ENCODE results near the gene ZRANB3.

Gene ZRANB3

DNA sequence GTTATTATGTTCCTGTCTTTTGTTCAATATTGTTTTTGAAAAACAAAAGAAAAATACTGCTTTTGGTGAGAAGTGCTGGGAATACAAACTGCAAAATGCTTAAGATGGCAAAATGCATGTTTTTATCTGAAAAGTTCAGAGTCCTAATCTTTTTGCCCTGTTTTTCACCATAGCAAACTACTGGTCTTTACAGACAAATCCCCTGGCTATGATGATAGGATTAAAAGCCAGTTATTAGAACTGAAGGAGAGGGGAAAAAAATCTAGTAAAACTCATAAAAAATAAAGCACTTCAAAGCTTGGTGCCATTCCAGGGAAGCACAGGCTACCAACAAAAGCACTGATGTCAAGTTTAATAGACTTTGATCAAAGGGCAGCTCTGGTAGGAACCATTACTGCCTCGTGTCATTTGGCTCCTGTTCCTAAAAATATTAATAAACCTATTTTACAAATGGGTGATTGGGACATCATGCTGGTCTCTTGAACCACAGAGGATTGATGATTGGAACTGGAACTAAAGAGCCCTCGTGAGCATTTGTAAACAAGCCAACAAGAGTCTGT, 284.2 kb downstream of the ZRANB3 start:
- no peak for DNase-seq (ENCODE audit: low spot score)

DNA sequence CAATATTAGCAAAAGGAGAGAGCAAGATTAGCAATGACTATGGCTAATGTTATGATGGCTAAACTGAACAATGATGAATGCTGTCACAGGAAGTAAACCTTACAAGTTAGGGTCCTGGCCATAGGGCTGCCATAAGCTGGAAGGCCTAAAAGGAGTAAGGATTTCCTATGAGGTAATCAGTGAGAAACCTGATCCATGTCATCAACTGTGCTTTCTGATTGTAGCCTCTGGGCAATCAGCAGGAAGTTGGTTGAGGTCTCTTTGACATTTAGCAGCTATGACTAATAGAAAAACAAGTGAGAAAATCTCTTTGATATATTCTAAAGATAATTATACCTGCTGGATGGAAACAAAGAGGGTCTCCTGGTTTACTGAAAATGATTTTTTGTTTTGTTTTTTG, 285.9 kb downstream of the ZRANB3 start:
- no peak for DNase-seq (ENCODE audit: low spot score)

DNA sequence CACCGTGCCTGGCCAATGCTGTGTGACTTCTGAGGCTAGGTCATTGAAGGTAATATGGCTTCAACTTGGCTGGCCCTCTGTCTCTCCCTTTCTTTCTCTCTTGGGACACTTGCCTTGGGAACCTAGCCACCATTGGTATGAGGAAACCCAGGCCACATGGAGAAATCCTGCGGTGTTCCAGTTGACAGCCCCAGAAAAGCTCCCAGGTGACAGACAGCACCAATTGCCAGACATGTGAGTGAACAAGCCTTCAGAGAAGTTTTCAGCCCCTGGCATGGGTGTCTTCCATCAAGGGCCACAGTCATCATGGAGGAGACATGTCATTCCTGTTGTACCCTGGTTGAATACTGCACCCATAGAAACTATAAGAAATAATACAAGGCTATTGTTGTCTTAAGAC, 292.4 kb downstream of the ZRANB3 start:
- no peak for DNase-seq (ENCODE audit: low spot score)

DNA sequence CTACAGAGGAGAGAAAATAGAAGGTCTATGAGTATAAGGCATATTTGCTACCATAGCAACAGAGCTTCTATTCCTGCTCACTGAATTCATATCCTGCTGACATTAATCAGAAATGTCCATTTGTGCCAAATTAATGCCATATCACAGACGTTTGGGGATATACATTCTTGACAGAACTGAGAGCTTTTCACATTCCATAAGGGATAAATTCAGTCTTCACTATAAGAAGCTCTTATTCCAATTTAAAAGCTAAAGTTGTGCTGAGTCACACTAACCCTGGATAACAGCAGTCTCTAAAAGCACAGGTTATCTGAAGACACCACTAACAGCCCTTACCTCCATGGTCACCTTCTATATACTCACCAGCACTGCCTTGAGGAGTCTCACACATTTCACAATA, 300.9 kb downstream of the ZRANB3 start:
- DNase-seq (ENCODE audit: low spot score), result no peak

DNA sequence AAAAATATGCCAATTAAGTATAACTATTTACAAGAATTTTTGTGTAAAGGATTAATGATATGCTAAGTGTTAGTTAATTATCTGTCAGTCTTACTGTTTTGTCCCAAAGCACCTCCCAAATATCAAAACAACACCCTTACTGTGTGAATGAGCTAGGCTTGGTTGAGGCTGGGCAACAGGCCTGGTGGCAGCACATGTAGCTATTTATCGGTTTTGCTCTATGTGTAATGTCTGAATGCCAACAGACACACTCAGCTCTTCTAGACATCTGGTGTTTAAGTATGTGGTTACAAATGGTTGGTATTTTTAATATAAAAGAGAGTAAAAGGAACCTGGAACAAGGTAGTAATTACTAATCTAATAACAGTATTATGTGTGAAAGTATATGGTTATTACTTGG, 303.6 kb downstream of the ZRANB3 start:
- no peak for DNase-seq (ENCODE audit: low spot score)

DNA sequence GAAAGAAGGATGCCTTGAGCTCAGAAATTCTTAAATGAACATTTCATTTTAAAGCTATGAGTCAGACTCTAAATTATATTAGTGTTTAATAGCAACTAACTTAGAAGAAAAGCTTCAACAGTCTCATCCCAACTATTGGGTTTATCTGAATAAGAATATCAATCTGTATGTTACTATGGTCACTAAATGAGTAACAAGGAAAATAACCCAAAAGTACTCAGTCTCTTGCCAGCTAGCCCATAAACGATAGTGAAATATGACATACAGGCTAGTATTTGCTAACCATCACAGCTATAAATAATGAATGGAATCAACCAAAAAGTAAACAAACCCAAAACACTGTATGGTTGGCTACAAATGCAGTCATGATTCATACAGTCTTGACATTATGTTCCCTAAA, 304.1 kb downstream of the ZRANB3 start:
- DNase-seq (ENCODE audit: low spot score), result no peak

DNA sequence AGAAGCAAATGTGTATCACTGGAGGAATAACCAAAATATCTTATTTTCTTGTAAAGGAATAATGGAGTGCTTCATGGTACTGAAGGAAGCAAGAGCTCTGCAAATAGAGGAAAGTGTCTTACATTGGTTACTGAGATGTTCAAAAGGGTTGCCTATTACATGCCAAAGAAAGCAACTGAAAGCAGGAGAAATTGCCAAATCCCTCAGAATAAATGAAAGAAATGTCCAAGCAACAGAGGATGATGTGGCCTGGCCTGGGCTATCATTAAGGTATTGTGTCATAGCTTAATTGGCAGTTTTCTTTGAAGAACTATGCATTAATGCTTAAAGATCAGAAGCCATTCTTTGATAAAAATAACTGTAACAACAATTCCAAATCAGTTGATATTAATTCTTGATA, 305.2 kb downstream of the ZRANB3 start:
- DNase-seq (ENCODE audit: low spot score), result no peak

DNA sequence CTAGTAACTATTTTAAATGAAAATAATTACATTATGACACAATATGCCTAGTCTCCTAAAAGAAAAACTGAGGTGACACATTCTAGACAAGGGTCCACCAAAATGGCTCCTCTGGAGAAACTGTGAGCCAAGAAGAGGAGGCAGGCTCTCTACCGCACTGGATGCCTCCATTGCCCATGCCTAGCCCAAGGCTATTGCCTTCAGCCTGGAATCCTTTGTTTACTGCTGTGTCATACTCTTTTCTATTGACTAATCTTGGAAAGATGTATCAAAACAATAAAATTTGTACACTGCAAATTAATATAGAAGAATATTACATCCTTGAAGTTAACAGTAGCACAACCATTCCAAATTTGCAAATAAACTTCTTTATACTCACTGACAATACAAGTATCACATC, 311.8 kb downstream of the ZRANB3 start:
- DNase-seq (ENCODE audit: low spot score), result no peak

DNA sequence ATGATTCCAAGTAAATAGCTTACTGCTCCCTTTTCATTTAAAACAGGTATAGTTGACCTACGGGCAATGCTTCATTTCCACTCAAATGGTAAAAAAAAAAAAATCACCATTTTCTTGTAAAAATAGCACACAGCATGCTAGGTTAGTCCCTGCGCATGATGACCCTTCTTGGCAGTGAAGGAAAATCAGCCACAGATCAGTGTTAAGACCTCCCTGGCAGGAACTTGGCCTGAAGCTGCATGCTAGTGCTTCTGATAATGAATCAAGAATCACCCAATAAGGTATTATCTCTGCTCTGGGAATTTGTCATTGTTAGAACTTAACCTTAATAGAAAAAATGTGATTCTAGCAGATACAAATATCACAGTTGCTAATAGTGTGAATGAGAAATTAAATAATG, 312.6 kb downstream of the ZRANB3 start:
- DNase-seq (ENCODE audit: low spot score), result no peak

DNA sequence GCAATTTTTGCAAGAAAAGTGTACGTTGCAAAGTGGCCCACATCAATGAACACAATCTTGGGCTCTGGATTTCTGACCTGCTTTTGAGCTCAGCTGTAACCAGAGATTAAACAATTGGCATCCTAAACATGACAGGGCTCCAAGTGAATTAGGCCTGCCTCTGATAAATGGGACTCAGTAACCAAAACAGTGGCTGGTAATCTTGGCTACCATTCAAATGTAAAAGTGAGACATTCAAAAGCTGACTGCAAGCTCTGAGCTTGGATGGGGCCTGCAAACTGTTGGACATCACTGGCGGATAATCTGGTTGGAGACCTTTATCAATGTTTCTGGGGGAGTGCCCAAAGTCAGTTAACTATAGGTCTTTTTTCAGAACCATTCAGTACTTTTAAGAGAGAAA, 318.3 kb downstream of the ZRANB3 start:
- no peak for DNase-seq (ENCODE audit: low spot score)

DNA sequence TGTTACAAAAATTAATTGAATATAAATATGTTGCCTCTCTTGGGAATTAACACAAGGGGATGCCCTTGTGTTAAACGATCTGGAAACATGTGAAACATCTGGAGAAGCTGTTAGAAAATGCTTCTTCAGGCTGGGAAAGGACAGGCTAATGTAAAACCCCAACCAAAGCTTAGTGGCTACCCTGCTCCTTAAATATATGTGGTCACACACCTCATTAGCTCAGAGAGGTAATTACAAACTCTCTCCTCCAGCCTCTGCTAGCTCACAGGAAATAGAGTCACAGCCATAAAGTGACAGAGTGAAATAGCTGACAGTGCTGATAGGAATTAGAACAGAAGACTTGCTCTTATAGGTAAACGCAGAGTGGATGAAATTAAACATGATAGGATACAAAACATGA, 323.0 kb downstream of the ZRANB3 start:
- no peak for DNase-seq (ENCODE audit: low spot score)

DNA sequence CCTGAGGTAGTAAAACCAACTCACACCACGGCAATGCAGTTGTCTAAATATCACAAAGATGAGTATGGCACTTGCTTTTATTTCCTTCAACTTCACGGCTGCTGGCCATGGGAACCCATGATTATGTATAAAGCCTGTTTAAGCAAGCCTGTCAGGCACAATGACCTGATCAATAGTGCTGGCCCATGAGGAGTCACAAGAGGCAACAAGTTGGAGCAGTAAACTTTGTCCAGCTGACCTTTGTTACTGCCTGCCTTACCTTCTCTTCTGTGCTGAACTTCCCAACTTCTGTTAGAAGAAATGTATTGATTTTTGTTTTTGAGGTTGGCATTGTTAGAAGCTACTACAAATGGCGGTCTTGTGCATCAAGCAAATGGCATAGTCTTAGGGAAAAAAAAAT, 327.1 kb downstream of the ZRANB3 start:
- no peak for DNase-seq (ENCODE audit: low spot score)

DNA sequence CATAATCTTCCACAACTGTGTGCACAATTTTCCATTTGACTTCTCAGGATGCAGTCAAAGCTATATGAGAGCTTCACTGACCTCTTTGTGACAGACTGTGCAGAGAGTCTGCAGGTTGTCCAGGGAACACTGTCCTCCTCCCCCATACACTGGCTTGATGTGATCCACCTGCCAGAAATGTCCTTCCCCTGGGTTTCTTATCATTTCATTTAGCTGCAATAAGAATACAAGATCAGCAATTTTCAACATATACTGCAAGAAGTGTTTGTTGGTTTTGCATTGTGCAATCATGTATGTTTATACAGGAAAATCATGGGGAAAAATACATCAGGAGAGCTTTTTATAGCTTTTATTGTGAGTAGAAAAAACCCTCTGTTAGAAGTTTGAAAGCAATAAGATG, 328.3 kb downstream of the ZRANB3 start:
- no peak for DNase-seq (ENCODE audit: low spot score)

DNA sequence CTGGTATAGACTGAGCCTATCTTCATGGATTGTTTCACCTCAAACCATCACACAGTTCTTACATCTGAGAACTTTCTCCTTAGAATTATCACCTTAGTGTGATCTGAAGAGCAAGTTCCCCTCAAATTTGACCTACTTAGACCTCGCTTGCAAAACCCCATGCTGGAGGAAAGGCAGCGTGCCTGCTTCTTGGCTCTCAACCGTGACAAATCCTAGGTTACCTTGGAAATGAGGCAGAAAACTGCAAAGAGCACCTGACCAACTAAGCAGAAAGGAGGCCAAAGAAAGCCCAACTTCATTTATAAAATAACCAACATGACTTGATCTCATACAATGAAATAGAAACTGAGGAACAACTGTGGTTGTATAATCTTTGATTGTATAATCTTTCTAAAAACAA, 332.5 kb downstream of the ZRANB3 start:
- no peak for DNase-seq (ENCODE audit: low spot score)

DNA sequence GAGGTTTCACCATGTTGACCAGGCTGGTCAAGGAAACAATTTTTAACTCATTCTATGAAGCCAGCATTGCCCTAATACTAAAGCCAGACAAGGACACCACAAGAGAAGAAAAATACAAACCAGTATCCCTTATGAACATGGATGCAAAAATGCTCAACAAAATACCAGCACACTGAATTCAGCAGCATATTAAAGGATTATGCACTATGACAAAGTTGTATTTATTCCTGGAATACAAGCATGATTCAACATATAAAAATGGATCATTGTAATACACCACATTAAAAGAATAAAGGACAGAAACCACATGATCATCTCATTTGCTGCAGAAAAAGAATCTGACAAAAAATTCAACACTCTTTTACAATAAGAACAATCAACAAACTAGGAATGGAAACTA, 340.2 kb downstream of the ZRANB3 start:
- no peak for DNase-seq (ENCODE audit: low spot score)

DNA sequence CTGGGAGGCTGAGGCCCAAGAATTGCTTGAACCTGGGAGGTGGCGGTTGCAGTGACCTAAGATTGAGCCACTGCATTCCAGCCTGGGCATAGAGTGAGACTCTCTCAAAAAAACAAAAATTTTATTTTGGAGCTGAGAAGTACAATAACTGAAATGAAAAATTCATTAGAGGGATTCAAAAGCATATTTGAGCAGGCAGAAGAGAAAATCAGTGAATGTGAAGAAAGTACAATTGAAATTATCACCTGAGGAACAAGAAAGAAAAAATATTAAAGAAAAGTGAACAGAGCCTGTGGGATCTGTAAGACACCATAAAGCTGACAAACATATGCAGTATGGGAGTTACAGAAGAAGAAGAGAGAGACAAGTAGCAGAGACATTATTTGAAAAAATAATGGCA, 341.9 kb downstream of the ZRANB3 start:
- DNase-seq (ENCODE audit: low spot score), result no peak

DNA sequence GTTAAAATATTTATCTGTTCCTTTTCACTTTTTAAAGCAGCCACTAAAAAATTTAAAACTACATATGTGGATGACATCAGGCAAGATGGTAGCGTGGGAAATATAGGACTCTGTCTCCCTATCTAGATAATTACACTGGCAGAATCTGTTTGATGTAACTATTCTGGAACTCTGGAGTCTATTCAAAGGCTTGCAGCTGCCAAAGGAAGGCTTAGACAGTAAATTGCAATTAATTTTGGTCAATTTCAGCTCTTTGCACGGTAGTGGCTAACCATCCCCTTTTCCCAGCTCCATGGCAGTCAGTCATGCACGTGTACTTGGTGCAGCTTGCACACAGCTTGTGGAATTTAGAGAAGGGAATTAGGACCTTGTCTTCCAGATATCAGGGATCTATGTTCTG, 343.7 kb downstream of the ZRANB3 start:
- DNase-seq (ENCODE audit: low spot score), result no peak

DNA sequence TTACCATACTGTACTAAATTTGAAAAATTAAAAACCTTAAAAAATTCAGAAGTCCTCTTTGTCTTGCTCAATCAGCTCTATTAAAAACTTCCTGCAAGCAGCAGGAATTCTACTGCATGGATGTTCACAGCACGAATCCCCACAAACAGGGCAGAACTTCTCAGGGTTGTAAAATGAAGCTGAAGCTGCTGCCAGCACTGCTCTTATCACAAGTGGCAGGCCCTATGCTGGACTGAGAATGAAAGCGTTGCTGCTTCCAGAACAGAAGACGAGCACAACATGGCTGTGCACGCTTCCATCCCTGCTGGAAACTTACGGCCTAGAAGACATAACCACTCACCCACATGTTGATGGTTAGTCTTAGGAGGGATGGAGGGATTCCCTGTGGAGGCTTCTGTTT, 345.0 kb downstream of the ZRANB3 start:
- DNase-seq (ENCODE audit: low spot score), result no peak

DNA sequence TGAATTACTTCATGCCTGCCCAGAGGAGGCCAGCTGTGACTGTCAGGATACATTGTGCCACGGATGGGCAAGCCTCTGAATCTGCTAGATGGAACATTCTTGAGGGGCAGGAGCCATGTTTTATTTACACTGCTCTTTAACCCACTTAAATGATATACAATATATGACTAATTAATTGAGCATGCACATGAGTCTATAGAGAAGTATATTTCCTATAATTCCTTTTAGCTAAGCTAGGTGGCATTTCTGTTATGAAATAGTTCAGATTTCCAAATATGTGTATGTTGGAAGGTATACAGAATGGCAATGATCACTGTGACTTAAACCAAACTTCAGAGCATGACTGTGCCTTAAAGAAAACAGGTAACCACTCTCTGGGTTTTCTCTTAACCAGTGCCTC, 347.2 kb downstream of the ZRANB3 start:
- no peak for DNase-seq (ENCODE audit: low spot score)

DNA sequence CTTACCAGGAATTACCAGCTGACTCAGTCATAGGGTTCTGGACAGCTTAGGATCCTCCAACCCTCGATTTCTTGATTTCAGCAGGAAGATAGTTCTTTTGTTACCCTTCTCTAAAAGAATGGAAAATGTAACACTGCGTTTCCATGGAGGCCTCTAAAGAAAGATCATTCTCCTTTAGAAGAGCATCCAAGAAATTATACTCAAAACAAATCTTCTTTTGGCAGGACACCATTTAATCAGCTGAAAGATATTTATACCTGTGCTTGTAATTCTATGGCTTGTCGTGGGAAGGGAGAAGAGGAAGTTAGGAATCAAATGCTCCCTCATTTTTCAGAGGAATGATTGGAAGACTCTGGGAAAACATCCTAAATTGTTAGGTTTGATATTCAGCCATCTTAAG, 348.4 kb downstream of the ZRANB3 start:
- no peak for DNase-seq (ENCODE audit: low spot score)

DNA sequence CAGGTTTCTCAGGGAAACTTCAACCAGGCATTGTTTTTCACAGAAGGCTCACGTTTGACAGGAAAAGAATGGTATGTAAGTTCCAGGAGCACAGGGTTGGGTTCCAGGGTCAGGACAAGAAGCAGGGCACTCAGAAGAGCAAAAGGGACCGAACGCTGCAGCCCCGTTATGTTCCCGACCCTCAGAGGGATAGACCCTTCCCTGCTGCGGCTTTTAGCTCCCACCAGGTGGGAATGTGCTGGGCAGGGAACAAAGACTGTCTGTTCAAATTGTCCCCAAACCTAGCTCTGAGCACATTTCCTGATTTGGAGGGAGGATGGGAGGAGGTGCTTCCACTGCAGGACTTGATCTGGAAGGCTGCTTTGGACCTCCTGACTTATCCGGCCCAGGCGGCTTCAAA, 348.8 kb downstream of the ZRANB3 start:
- no peak for DNase-seq (ENCODE audit: low spot score)

DNA sequence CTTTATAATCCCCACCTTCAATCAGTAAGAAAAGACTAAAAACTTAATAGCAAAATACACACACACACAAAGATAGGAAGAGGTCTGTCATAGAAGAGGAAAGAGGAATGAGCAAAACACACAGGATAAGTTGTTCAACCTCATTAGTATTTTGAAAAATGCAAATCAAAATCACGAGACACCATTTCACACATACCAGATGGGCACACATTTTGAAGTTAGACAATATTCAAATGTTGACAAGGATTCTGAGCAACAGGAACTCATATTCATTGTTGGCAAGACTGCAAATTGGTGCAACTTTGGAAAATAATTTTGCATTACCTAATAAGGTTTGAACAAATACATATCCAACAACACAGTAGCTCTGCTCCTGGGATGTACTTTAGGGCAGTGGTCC, 351.3 kb downstream of the ZRANB3 start:
- no peak for DNase-seq (ENCODE audit: low spot score)

DNA sequence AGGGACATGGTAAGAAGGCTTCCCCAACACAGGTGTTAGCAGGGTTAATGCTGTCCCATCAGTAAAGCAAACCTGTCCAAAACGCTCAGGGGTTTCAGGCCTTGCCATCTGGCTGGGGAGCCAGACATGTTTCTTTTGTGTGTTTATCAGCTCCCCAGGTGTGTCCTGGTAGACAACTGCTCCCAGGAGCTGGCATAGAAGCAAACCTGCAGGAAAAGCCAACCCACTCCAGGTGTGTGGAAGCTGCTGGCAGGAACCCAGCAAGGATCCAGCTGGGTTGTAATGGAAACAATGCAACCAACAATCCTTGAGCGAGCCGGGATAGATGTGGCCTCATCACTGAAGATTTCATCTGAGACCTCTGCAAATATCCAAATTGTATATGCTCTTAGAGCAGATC, 355.8 kb downstream of the ZRANB3 start:
- DNase-seq (ENCODE audit: low spot score), result no peak

DNA sequence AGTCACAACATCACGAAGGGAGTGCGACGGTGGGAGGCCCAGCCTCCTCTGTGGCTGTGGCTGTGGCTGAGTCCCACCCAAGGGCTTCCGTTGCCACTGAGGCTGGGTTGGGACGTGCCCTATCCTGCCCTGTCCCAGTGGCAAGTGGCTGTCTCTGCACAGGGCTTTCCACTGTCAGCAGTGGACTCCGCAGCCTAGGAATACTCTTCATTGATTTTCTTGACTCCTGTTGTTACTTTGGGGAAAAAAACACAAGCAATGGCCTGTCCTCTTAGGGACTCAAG, 356.3 kb downstream of the ZRANB3 start:
- DNase-seq (ENCODE audit: low spot score), result no peak

DNA sequence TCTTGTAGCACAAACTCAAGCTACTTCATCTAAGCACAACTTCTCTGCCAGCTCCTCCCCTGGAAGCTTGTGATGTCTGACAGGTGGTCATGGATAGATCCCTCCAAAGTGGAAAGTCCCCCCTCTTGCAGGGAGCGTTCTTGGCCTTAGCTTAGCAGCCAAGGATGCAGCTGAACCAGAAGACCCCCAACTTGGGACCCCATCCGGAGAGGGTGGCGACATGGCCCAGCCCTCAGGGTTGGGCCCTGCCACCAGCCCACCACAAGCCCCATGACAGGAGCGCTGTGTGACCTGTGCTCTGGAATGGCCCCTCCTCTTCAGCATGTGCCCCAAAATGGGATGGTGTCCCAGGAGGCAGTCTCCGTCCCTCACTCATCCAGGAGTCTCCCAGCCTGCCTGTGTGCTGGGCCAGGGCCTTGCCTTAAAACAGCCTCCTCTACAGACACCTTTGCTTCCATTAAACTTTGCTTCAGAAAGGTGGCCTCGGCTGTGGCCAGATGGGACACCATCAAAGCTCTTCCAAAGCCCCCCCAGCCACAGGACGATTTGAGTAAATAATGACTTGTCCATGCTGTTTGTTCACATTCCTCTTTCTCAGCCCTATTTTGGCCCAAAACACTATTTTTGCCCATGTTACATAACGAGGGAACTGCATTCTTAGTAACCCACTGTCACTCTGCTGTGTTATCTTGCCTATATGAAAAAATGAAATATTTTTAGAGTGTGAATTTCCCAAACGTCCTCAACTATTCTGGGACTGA, 356.8 kb downstream of the ZRANB3 start:
- DNase-seq (ENCODE audit: low spot score), result no peak

All from CD4-positive, alpha-beta T cell treated with Interleukin-6 at 100 ng/mL for 8 hours (primary cell).